ENCODE data around the gene IGF1R. TPM values are rescaled to one million over a fixed set of nuclear protein-coding genes. Genes with fewer than 3 reads are reported as not detected.

The IGF1R gene
- total and polyA plus RNA-seq, 7 donors, result 1.2 to 130 (median 39.6) TPM

GRCh38 chr15:98722209-98722608 is 73.9 kb downstream of the IGF1R start:
- H3K27me3 ChIP-seq, result no peaks in the 10 kb centered on the region
- peaks cover 0 to 80% (median 71%) of the 10 kb centered on the region in 4 donors for H3K4me1 ChIP-seq
- peak overlapping the region in 2 of 4 donors; percentile 45 to 55 for H3K27ac ChIP-seq
- H3K9me3 ChIP-seq, result no peaks in the 10 kb centered on the region
- H3K36me3 ChIP-seq, result no peaks in the 10 kb centered on the region
- whole genome bisulfite sequencing, 2 donors, result 87 to 94% methylated on average over 8 of the region's 8 CpGs
- TF ChIP-seq EP300 (IDR thresholded peaks at IDR 0.05) (no peak), CTCF (IDR thresholded peaks at IDR 0.05) (no peak), POLR2A (IDR thresholded peaks at IDR 0.05) (no peak)
- no peak for DNase-seq
- H3K4me3 ChIP-seq, result no peak overlapping the region
- intact Hi-C loops (cut with DNase I), result no loop called here

- TF ChIP-seq POLR2A (IDR thresholded peaks at IDR 0.05), result no peak
- TF ChIP-seq EP300 (IDR thresholded peaks at IDR 0.05), result no peak
- TF ChIP-seq POLR2AphosphoS5 (IDR thresholded peaks at IDR 0.05), result no peak
- no peak for TF ChIP-seq CTCF (IDR thresholded peaks at IDR 0.05)
- intact Hi-C loops (cut with DNase I), result no loop called here
- WGBS, 2 donors, result 83 to 85% methylated on average over 3 of the region's 3 CpGs
Observed at GRCh38 chr15:98722645-98723044, 74.3 kb downstream of the IGF1R start.

GRCh38 chr15:98723195-98723594 is 74.9 kb downstream of the IGF1R start:
- peak overlapping the region in 2 of 4 donors; percentile 45 to 55 for H3K27ac ChIP-seq
- H3K4me3 ChIP-seq, result no peak overlapping the region
- DNase-seq, result no peak
- no peaks in the 10 kb centered on the region for H3K27me3 ChIP-seq
- H3K36me3 ChIP-seq, result no peaks in the 10 kb centered on the region
- intact Hi-C loops (cut with DNase I), result no loop called here
- 34 to 65% methylated on average over 3 of the region's 3 CpGs for WGBS, 2 donors
- TF ChIP-seq POLR2A (IDR thresholded peaks at IDR 0.05) (no peak), CTCF (IDR thresholded peaks at IDR 0.05) (no peak), POLR2AphosphoS5 (IDR thresholded peaks at IDR 0.05) (no peak), EP300 (IDR thresholded peaks at IDR 0.05) (no peak)
- H3K4me1 ChIP-seq, result peaks cover 0 to 79% (median 71%) of the 10 kb centered on the region in 4 donors
- H3K9me3 ChIP-seq, result no peaks in the 10 kb centered on the region

More at GRCh38 chr15:98722645-98723044, 74.3 kb downstream of the IGF1R start:
- H3K9me3 ChIP-seq, result no peaks in the 10 kb centered on the region
- H3K4me3 ChIP-seq, result no peak overlapping the region
- H3K36me3 ChIP-seq, result no peaks in the 10 kb centered on the region
- no peak for DNase-seq
- H3K4me1 ChIP-seq, result peaks cover 0 to 80% (median 72%) of the 10 kb centered on the region in 4 donors
- H3K27me3 ChIP-seq, result no peaks in the 10 kb centered on the region
- H3K27ac ChIP-seq, result peak overlapping the region in 2 of 4 donors; percentile 45 to 55

- Histone ChIP-seq H3K27me3 (no peaks in the 10 kb centered on the region), H3K9me3 (no peaks in the 10 kb centered on the region), H3K4me3 (no peak overlapping the region), H3K36me3 (no peaks in the 10 kb centered on the region), H3K27ac (peak overlapping the region in 2 of 4 donors; percentile 45 to 55), H3K4me1 (peaks cover 0 to 79% (median 71%) of the 10 kb centered on the region in 4 donors)
- 32 to 64% methylated on average over 1 of the region's 1 CpG for WGBS, 2 donors
- no peak for DNase-seq
- intact Hi-C loops (cut with DNase I), result no loop called here
- no peak for TF ChIP-seq POLR2A (IDR thresholded peaks at IDR 0.05)
Observed at GRCh38 chr15:98724048-98724447, 75.7 kb downstream of the IGF1R start.

GRCh38 chr15:98724494-98724893 is 76.2 kb downstream of the IGF1R start:
- intact Hi-C loops (cut with DNase I), result no loop called here
- no peaks in the 10 kb centered on the region for H3K27me3 ChIP-seq
- no peaks in the 10 kb centered on the region for H3K9me3 ChIP-seq
- DNase-seq, result no peak
- TF ChIP-seq EP300 (IDR thresholded peaks at IDR 0.05) (no peak), CTCF (IDR thresholded peaks at IDR 0.05) (no peak), POLR2AphosphoS5 (IDR thresholded peaks at IDR 0.05) (no peak), POLR2A (IDR thresholded peaks at IDR 0.05) (no peak)
- peak overlapping the region in 2 of 4 donors; percentile 45 to 55 for H3K27ac ChIP-seq
- 38 to 77% methylated on average over 9 of the region's 9 CpGs for WGBS, 2 donors
- no peak overlapping the region for H3K4me3 ChIP-seq
- H3K4me1 ChIP-seq, result peaks cover 0 to 79% (median 71%) of the 10 kb centered on the region in 4 donors
- no peaks in the 10 kb centered on the region for H3K36me3 ChIP-seq
